GM12801 (cell line): Measurements from ENCODE around the gene UBXN1.

ENCODE experiments used
- CTCF ChIP-seq: IDR thresholded peaks from one replicate; pipeline ENCODE4 v1.5.1; 2011; ENCODE audit warnings: control low read depth; ENCODE audit not compliant: insufficient read length; ENCODE audit errors: extremely low read depth

UBXN1 gene

GRCh38 chr11:62689421-62690183 lies 10.7 kb upstream of the UBXN1 start, which contains the start of gene LRRN4CL:
LRRN4CL (minus strand) TSS chr11:62689530; CDS start chr11:62688508, 1,022 bp downstream.
- no peak for TF ChIP-seq CTCF

GRCh38 chr11:62688491-62688890 lies 9.6 kb upstream of the UBXN1 start:
- no peak for TF ChIP-seq CTCF

- no peak for TF ChIP-seq CTCF
Observed at GRCh38 chr11:62687508-62688396, 8.9 kb upstream of the UBXN1 start.

- no peak for TF ChIP-seq CTCF
Observed at GRCh38 chr11:62682518-62682917, 3.6 kb upstream of the UBXN1 start.

- no peak for TF ChIP-seq CTCF
Observed at GRCh38 chr11:62680825-62681240, 2.0 kb upstream of the UBXN1 start.

- no peak for TF ChIP-seq CTCF
Observed at GRCh38 chr11:62678433-62678769, 472 bp downstream of the UBXN1 start.

GRCh38 chr11:62677714-62678113 lies 1.2 kb downstream of the UBXN1 start:
- no peak for TF ChIP-seq CTCF
